Smooth muscle cell (in vitro differentiated cells): ENCODE results near the gene ARHGEF28. TPM values are rescaled to one million over a fixed set of nuclear protein-coding genes. Genes with fewer than 3 reads are reported as not detected.

Experiments
- DNase-seq: peaks from one replicate; lab custom pipeline; 2025; ENCODE audit not compliant: unreplicated experiment; lab: John Stamatoyannopoulos, UW
- H2AFZ ChIP-seq: fragments of 200-600 bp; sonication (generic); 2 replicates; pipeline ENCODE4 v1.6.0; 2016; ENCODE audit warnings: antibody characterized with exemption, low read depth, mild to moderate bottlenecking
- H3F3A ChIP-seq: fragments of 200-600 bp; sonication (generic); 2 replicates; pipeline ENCODE4 v1.6.0; 2017; ENCODE audit warnings: antibody characterized with exemption, low read depth
- H3K27ac ChIP-seq: fragments of 200-600 bp; sonication (generic); 2 replicates; pipeline ENCODE4 v1.5.1; 2016; ENCODE audit warnings: low read depth, mild to moderate bottlenecking
- H3K27me3 ChIP-seq: fragments of 200-600 bp; sonication (generic); 2 replicates; pipeline ENCODE4 v1.6.1; 2016; ENCODE audit warnings: low read depth, mild to moderate bottlenecking
- H3K36me3 ChIP-seq: fragments of 200-600 bp; sonication (generic); 2 replicates; pipeline ENCODE4 v1.5.1; 2016; ENCODE audit warnings: low read depth
- H3K4me1 ChIP-seq: fragments of 200-600 bp; sonication (generic); 2 replicates; pipeline ENCODE4 v1.5.1; 2016; ENCODE audit warnings: low read depth
- H3K4me2 ChIP-seq: fragments of 200-600 bp; sonication (generic); 2 replicates; pipeline ENCODE4 v1.6.0; 2016; ENCODE audit warnings: mild to moderate bottlenecking
- H3K4me3 ChIP-seq: fragments of 200-600 bp; sonication (generic); 2 replicates; pipeline ENCODE4 v1.5.1; 2016; ENCODE audit warnings: mild to moderate bottlenecking
- H3K79me2 ChIP-seq: fragments of 200-600 bp; sonication (generic); 2 replicates; pipeline ENCODE4 v1.6.0; 2016; ENCODE audit warnings: low read depth, mild to moderate bottlenecking
- H3K9ac ChIP-seq: fragments of 200-600 bp; sonication (generic); 2 replicates; pipeline ENCODE4 v1.6.0; 2016; ENCODE audit warnings: low read depth
- H3K9me3 ChIP-seq: fragments of 200-600 bp; sonication (generic); replicated peaks from 2 replicates; pipeline ENCODE4 v1.5.1; 2016; ENCODE audit warnings: low read depth
- H4K20me1 ChIP-seq: fragments of 200-600 bp; sonication (generic); 2 replicates; pipeline ENCODE4 v1.6.0; 2016; ENCODE audit warnings: low read depth
- CTCF ChIP-seq: fragments of 200-600 bp; sonication (generic); IDR thresholded peaks from 2 replicates; pipeline ENCODE4 v1.5.1; 2017; ENCODE audit warnings: borderline replicate concordance, mild to moderate bottlenecking, antibody characterized with exemption; ENCODE audit not compliant: insufficient read depth, poor library complexity, severe bottlenecking
- WGBS: methylation state at CpG from one replicate; pipeline ENCODE4 v1.1.7; 2016; ENCODE audit warnings: low lambda C conversion rate; 5-methylcytosine and 5-hydroxymethylcytosine counted together
- polyA plus RNA-seq: library from polyadenylated mRNA; unstranded; fragments of >200 nt; fragmentation: Nextera tagmentation; extraction: Ambion mirVana; gene quantifications from 2 replicates; pipeline ENCODE4 v1.2.1, GENCODE V29; 2016
- total RNA-seq: library from RNA; depleted of rRNA; stranded (reverse); fragments of >200 nt; gene quantifications from 2 replicates; pipeline ENCODE4 v1.2.3, GENCODE V29; 2014

Gene ARHGEF28
- total and polyA plus RNA-seq, 2 experiments from 2014 or later: 0.19 to 0.90 TPM

DNA sequence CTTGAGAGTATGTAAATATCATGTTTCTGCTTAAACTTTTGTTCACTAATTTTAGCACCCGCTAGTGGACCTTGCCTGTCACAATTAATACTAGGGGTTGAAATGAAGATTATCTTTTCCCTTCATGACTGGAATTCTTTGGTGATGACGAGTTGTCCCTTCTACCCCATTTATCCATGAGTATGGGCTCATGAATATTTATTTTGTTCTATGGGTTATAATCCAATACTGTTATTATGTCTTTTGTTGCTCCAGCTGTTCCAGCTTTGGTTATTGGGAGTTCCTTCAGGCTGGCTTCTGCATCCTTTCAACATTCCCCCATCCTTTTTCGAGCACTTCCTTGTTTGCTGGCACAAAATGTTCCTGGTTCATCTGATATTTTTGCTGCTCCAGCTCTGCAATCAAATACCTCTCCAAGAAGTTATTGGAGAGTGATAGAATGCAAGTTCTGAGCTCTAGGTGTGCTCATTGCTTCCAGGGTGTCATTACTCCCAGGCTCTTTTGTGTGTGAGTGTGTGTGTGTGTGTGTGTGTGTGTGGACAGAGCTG is 19.7 kb upstream of the ARHGEF28 start:
- Histone ChIP-seq H3K79me2 (no peaks in the 10 kb centered on the region), H3K4me1 (no peaks in the 10 kb centered on the region), H4K20me1 (no peaks in the 10 kb centered on the region), H3K9me3 (no peaks in the 10 kb centered on the region), H3K9ac (no peak overlapping the region), H3K36me3 (no peaks in the 10 kb centered on the region), H3F3A (no peaks in the 10 kb centered on the region), H3K27ac (no peak overlapping the region), H2AFZ (no peak overlapping the region), H3K4me3 (no peak overlapping the region), H3K27me3 (peaks cover 14% of the 10 kb centered on the region), H3K4me2 (no peak overlapping the region)
- no peak for DNase-seq
- 53% methylated on average over 3 of the region's 3 CpGs for WGBS
- TF ChIP-seq CTCF: no peak

- H2AFZ ChIP-seq: no peak overlapping the region
- H3K4me1 ChIP-seq: no peaks in the 10 kb centered on the region
- DNase-seq: no peak
- no peak overlapping the region for H3K4me2 ChIP-seq
- H3K27ac ChIP-seq: no peak overlapping the region
- no peaks in the 10 kb centered on the region for H3K79me2 ChIP-seq
- no peak overlapping the region for H3K4me3 ChIP-seq
- no peaks in the 10 kb centered on the region for H3F3A ChIP-seq
- H3K9ac ChIP-seq: no peak overlapping the region
- H3K36me3 ChIP-seq: no peaks in the 10 kb centered on the region
- H4K20me1 ChIP-seq: no peaks in the 10 kb centered on the region
- TF ChIP-seq CTCF: no peak
- peaks cover 21% of the 10 kb centered on the region for H3K27me3 ChIP-seq
- H3K9me3 ChIP-seq: no peaks in the 10 kb centered on the region
Observed at GRCh38 chr5:73607228-73607627, 18.8 kb upstream of the ARHGEF28 start.

- DNase-seq: no peak
- peaks cover 32% of the 10 kb centered on the region for H3K27me3 ChIP-seq
- no peak overlapping the region for H3K9ac ChIP-seq
- H3K4me2 ChIP-seq: no peak overlapping the region
- H3K27ac ChIP-seq: no peak overlapping the region
- H3K4me1 ChIP-seq: no peaks in the 10 kb centered on the region
- no peak overlapping the region for H3K4me3 ChIP-seq
- H3F3A ChIP-seq: no peaks in the 10 kb centered on the region
- no peaks in the 10 kb centered on the region for H3K9me3 ChIP-seq
- H2AFZ ChIP-seq: no peak overlapping the region
- no peaks in the 10 kb centered on the region for H3K36me3 ChIP-seq
- TF ChIP-seq CTCF: no peak
- no peaks in the 10 kb centered on the region for H3K79me2 ChIP-seq
- no peaks in the 10 kb centered on the region for H4K20me1 ChIP-seq
- WGBS: 87% methylated on average over 3 of the region's 3 CpGs
Observed at GRCh38 chr5:73612799-73613198, 13.2 kb upstream of the ARHGEF28 start.

GRCh38 chr5:73615085-73615484 is 10.9 kb upstream of the ARHGEF28 start:
- no peaks in the 10 kb centered on the region for H3K9me3 ChIP-seq
- no peaks in the 10 kb centered on the region for H3F3A ChIP-seq
- H3K4me2 ChIP-seq: no peak overlapping the region
- no peak for DNase-seq
- peaks cover 49% of the 10 kb centered on the region for H3K27me3 ChIP-seq
- no peak overlapping the region for H2AFZ ChIP-seq
- no peak for TF ChIP-seq CTCF
- no peak overlapping the region for H3K9ac ChIP-seq
- no peaks in the 10 kb centered on the region for H4K20me1 ChIP-seq
- no peaks in the 10 kb centered on the region for H3K36me3 ChIP-seq
- H3K27ac ChIP-seq: no peak overlapping the region
- no peak overlapping the region for H3K4me3 ChIP-seq
- WGBS: 66% methylated on average over 2 of the region's 2 CpGs
- no peaks in the 10 kb centered on the region for H3K4me1 ChIP-seq
- no peaks in the 10 kb centered on the region for H3K79me2 ChIP-seq
